ENCODE results near the gene FNDC11.
A peak's percentile ranks its signal among the peaks of the same experiment; 100 is the strongest.

Gene FNDC11

GRCh38 chr20:63540417-63541186 lies 13.4 kb upstream of the FNDC11 start:
- DNase-seq (ENCODE audit: low spot score), result no peak

GRCh38 chr20:63541371-63541770 lies 12.6 kb upstream of the FNDC11 start:
- no peak for DNase-seq (ENCODE audit: low spot score)

GRCh38 chr20:63542031-63542559 lies 11.9 kb upstream of the FNDC11 start:
- no peak for DNase-seq (ENCODE audit: low spot score)

- DNase-seq (ENCODE audit: low spot score), result no peak
Measured at GRCh38 chr20:63542696-63543095, 11.3 kb upstream of the FNDC11 start.

GRCh38 chr20:63543131-63543530 lies 10.8 kb upstream of the FNDC11 start:
- no peak for DNase-seq (ENCODE audit: low spot score)

- no peak for DNase-seq (ENCODE audit: low spot score)
Measured at GRCh38 chr20:63543733-63544132, 10.2 kb upstream of the FNDC11 start.

GRCh38 chr20:63544241-63544957 lies 9.6 kb upstream of the FNDC11 start:
- no peak for DNase-seq (ENCODE audit: low spot score)

GRCh38 chr20:63544958-63545516 lies 8.9 kb upstream of the FNDC11 start:
- no peak for DNase-seq (ENCODE audit: low spot score)

- no peak for DNase-seq (ENCODE audit: low spot score)
Measured at GRCh38 chr20:63545814-63546213, 8.1 kb upstream of the FNDC11 start.

- no peak for DNase-seq (ENCODE audit: low spot score)
Measured at GRCh38 chr20:63546256-63546955, 7.6 kb upstream of the FNDC11 start.

GRCh38 chr20:63546956-63547724 lies 6.8 kb upstream of the FNDC11 start:
- no peak for DNase-seq (ENCODE audit: low spot score)

- DNase-seq (ENCODE audit: low spot score), result no peak
Measured at GRCh38 chr20:63547725-63548480, 6.1 kb upstream of the FNDC11 start, which contains the start of gene SRMS. Gene SRMS, minus strand, starts transcription at chr20:63547749. Its CDS starts 286 bp downstream, at chr20:63547463.

- DNase-seq (ENCODE audit: low spot score), result no peak
Measured at GRCh38 chr20:63548542-63548941, 5.4 kb upstream of the FNDC11 start.

GRCh38 chr20:63549019-63549418 lies 4.9 kb upstream of the FNDC11 start:
- DNase-seq (ENCODE audit: low spot score), result no peak

- no peak for DNase-seq (ENCODE audit: low spot score)
Measured at GRCh38 chr20:63549679-63550282, 4.2 kb upstream of the FNDC11 start.

GRCh38 chr20:63551068-63551467 lies 2.9 kb upstream of the FNDC11 start:
- no peak for DNase-seq (ENCODE audit: low spot score)

GRCh38 chr20:63552481-63553249 lies 1.3 kb upstream of the FNDC11 start:
- DNase-seq (ENCODE audit: low spot score), result no peak

- DNase-seq (ENCODE audit: low spot score), result peak; percentile 85
Measured at GRCh38 chr20:63553251-63553932, 567 bp upstream of the FNDC11 start.

Measured in hepatic stellate cell (primary cell).